T-cell (primary cell): ENCODE data around the gene KIZ. TPM values are rescaled to one million over a fixed set of nuclear protein-coding genes. Genes with fewer than 3 reads are reported as not detected.

ENCODE experiments used
- ATAC-seq, 4 experiments: fragments of 200-7000 bp in 3 of 4; fragments of 150-1000 bp in 1 of 4; cut with Tn5 transposase; replicated peaks in 1 of 4; 1 replicate in 3 of 4; 2 replicates in 1 of 4; pipeline ENCODE4 v1.10.0; 2021; ENCODE audit warnings: moderate library complexity in 3 of 4, mild to moderate bottlenecking in 2 of 4, moderate number of reproducible peaks in 1 of 4
- CTCF ChIA-PET, 2 donors: fragments of 300-600 bp; sonication (Branson Sonifier 250); formaldehyde crosslinking; loops; one replicate each; lab custom pipeline; 2022; ENCODE audit warnings: antibody characterized with exemption in 2 of 2; lab: Charles Lee
- POLR2A ChIA-PET, 2 donors: fragments of 300-600 bp; sonication (Branson Sonifier 250); formaldehyde crosslinking; loops; one replicate each; lab custom pipeline; 2022; ENCODE audit warnings: antibody characterized with exemption in 2 of 2; lab: Charles Lee
- DNase-seq, 35 experiments: peaks; one replicate each; pipeline versions ENCODE4 v3.0.0 to v3.0.0-alpha.2; 2013 to 2023
- H3K27ac ChIP-seq: one replicate; pipeline ENCODE4 v1.5.1; 2013; ENCODE audit warnings: low read length
- H3K27me3 ChIP-seq, 2 experiments: replicated peaks in 1 of 2; 1 replicate in 1 of 2; 2 replicates in 1 of 2; pipeline versions ENCODE4 v1.6.1 to v1.7.0; 2013; ENCODE audit warnings: low read length in 1 of 2, mixed read lengths in 1 of 2; ENCODE audit not compliant: control insufficient read depth in 2 of 2, insufficient read depth in 2 of 2; ENCODE audit errors: extremely low read depth in 1 of 2
- H3K36me3 ChIP-seq, 2 donors: 1 replicate in 1 of 2; 2 replicates in 1 of 2; pipeline versions ENCODE4 v1.6.1 to v1.7.0; 2013; ENCODE audit warnings: low read length in 1 of 2; ENCODE audit not compliant: control insufficient read depth in 2 of 2, insufficient read depth in 1 of 2; ENCODE audit errors: extremely low read depth in 1 of 2
- H3K4me1 ChIP-seq, 2 experiments: 1 replicate in 1 of 2; 2 replicates in 1 of 2; pipeline versions ENCODE4 v1.6.1 to v1.7.0; 2013; ENCODE audit warnings: low read length in 2 of 2, mixed read lengths in 1 of 2; ENCODE audit not compliant: insufficient read depth in 2 of 2, control insufficient read depth in 1 of 2; ENCODE audit errors: extremely low read depth in 1 of 2
- H3K4me3 ChIP-seq, 2 donors: 1 replicate in 1 of 2; 2 replicates in 1 of 2; pipeline versions ENCODE4 v1.5.1 to v1.7.0; 2013; ENCODE audit warnings: mild to moderate bottlenecking in 2 of 2, low read length in 1 of 2, moderate library complexity in 1 of 2; ENCODE audit not compliant: control insufficient read depth in 1 of 2; ENCODE audit errors: extremely low read depth in 1 of 2
- H3K9me3 ChIP-seq: 2 replicates; pipeline ENCODE4 v1.7.0; 2013
- H3K27ac Mint-ChIP-seq, 2 donors: one replicate each; pipeline ENCODE4 v1.8.0; 2020 to 2021; ENCODE audit warnings: mild to moderate bottlenecking in 2 of 2, mixed read lengths in 2 of 2
- H3K27me3 Mint-ChIP-seq, 2 donors: one replicate each; pipeline ENCODE4 v1.8.0; 2021 to 2022; ENCODE audit warnings: mixed read lengths in 2 of 2
- H3K36me3 Mint-ChIP-seq: one replicate; pipeline ENCODE4 v1.8.0; 2021; ENCODE audit warnings: mixed read lengths
- H3K4me1 Mint-ChIP-seq, 3 donors: one replicate each; pipeline ENCODE4 v1.8.0; 2020 to 2022; ENCODE audit warnings: mixed read lengths in 3 of 3, mild to moderate bottlenecking in 1 of 3
- H3K4me3 Mint-ChIP-seq, 3 donors: one replicate each; pipeline ENCODE4 v1.8.0; 2020 to 2022; ENCODE audit warnings: mild to moderate bottlenecking in 3 of 3, mixed read lengths in 3 of 3, moderate library complexity in 3 of 3
- H3K9me3 Mint-ChIP-seq, 3 donors: one replicate each; pipeline ENCODE4 v1.8.0; 2020 to 2022; ENCODE audit warnings: mixed read lengths in 3 of 3
- WGBS: methylation state at CpG from one replicate; pipeline ENCODE4 v1.1.5; 2013; ENCODE audit warnings: missing lambda C conversion rate; ENCODE audit not compliant: insufficient coverage; 5-methylcytosine and 5-hydroxymethylcytosine counted together
- total RNA-seq, 35 experiments: library from RNA in 6 of 35; stranded (reverse) in 6 of 35; fragments of 120-200 nt in 1 of 35; gene quantifications; one replicate each; pipeline versions ENCODE4 v1.2.1 to v1.2.4 and lab custom pipeline; 2013 to 2026

The KIZ gene
- total RNA-seq, 5 donors from 2014 or later (not counting 1 experiment from before 2014, with no cell fraction given), result 30.1 to 44.0 (median 41.2) TPM

DNA sequence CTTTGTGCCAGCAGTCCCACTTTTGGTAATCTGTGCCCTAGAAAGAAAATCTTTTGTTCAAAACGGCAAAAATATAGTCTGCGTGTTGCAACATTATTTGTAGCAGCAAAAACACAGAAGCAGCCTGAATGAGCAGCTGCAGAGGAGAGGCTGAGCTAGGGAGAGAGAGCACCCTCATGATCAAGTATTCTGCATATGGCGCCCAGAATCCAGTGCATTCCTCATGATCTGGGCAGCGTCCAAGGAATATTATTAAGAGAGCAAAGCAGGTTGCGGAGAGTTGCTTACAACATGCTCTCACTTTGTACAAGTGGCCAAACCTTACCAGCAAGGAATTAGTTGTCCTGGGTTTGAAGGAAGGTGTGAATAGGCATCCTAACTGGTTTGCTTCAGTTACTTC, 25.9 kb downstream of the KIZ start:
- no peaks in the 10 kb centered on the region for H3K27me3 ChIP-seq
- CTCF ChIA-PET, result interaction anchor here in 1 of 2 donors (0.6 kb wide), 1 partner anchor 17 kb away, joined by 3 read pairs; no protein-coding TSS in a partner anchor
- H3K27ac ChIP-seq, result no peak overlapping the region
- H3K4me3 ChIP-seq, result no peak overlapping the region
- H3K36me3 ChIP-seq, result peaks cover 0 to 12% of the 10 kb centered on the region in 2 donors
- Mint-ChIP-seq H3K4me3 (no peak overlapping the region), H3K27me3 (no peaks in the 10 kb centered on the region), H3K4me1 (no peaks in the 10 kb centered on the region), H3K36me3 (peaks cover 64% of the 10 kb centered on the region), H3K9me3 (peaks cover 0 to 2% (median 0%) of the 10 kb centered on the region in 3 donors), H3K27ac (no peak overlapping the region)
- ATAC-seq (no peak), DNase-seq (no peak)
- no peaks in the 10 kb centered on the region for H3K4me1 ChIP-seq
- H3K9me3 ChIP-seq, result no peaks in the 10 kb centered on the region
- POLR2A ChIA-PET, result no interaction called here
- 93% methylated on average over 5 of the region's 5 CpGs for WGBS

DNA sequence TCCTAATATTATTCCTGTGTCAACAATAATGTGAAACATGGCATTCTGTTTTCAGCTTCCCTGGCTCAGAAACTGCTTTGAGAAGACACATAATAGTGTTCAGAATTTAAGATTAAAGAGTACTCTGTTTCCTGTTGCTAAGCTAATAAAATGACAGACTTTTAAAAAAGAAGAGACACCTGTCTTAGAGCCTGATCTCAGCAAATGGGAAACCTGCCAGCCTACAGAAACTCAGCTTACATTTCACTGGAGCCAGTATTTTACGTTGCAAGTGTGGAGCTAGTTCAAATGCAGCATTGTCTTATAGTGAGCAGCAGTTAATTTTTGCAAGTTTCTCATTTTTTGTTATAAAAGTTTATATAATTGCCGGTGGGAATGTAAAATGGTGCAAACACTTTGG, 28.8 kb downstream of the KIZ start:
- no peak overlapping the region for H3K27ac Mint-ChIP-seq
- Histone ChIP-seq H3K9me3 (no peaks in the 10 kb centered on the region), H3K4me3 (no peak overlapping the region), H3K4me1 (no peaks in the 10 kb centered on the region), H3K27me3 (no peaks in the 10 kb centered on the region), H3K36me3 (peaks cover 0 to 1% of the 10 kb centered on the region in 2 donors), H3K27ac (no peak overlapping the region)
- no peaks in the 10 kb centered on the region for H3K27me3 Mint-ChIP-seq
- no CpG with 5 or more reads among the region's 2 CpGs for WGBS
- DNase-seq, result no peak
- H3K4me1 Mint-ChIP-seq, result peaks cover 0 to 7% (median 4%) of the 10 kb centered on the region in 3 donors
- ChIA-PET POLR2A (no interaction called here), CTCF (no interaction called here)
- H3K9me3 Mint-ChIP-seq, result peaks cover 0 to 2% (median 0%) of the 10 kb centered on the region in 3 donors
- H3K4me3 Mint-ChIP-seq, result no peak overlapping the region
- ATAC-seq, result no peak
- peaks cover 40% of the 10 kb centered on the region for H3K36me3 Mint-ChIP-seq

DNA sequence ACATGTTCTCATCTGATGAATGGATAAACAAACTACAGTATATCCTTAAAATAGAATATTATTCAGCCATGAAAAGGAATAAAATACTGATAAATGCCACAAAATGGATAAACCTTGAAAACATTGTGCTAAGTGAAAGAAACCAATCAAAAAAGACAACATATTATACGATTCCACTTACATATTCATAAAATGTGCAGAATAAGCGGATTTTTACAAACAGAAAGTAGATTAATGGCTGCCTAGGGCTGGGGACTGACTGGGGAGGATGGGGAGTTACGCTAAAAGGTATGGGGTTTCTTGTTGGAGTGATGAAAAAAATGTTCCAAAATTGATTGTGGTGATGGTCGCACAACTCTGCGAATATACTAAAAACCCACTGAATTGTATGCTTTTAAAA, 29.4 kb downstream of the KIZ start:
- DNase-seq, result no peak
- CTCF ChIA-PET, result no interaction called here
- Histone ChIP-seq H3K36me3 (no peaks in the 10 kb centered on the region), H3K9me3 (no peaks in the 10 kb centered on the region), H3K27ac (no peak overlapping the region), H3K4me1 (no peaks in the 10 kb centered on the region), H3K27me3 (no peaks in the 10 kb centered on the region), H3K4me3 (no peak overlapping the region)
- Mint-ChIP-seq H3K4me3 (no peak overlapping the region), H3K9me3 (peaks cover 0 to 2% (median under 1%) of the 10 kb centered on the region in 3 donors), H3K27ac (no peak overlapping the region), H3K36me3 (peaks cover 43% of the 10 kb centered on the region), H3K4me1 (peaks cover 0 to 9% (median 4%) of the 10 kb centered on the region in 3 donors), H3K27me3 (no peaks in the 10 kb centered on the region)
- 100% methylated on average over 1 of the region's 5 CpGs for WGBS
- no peak for ATAC-seq
- POLR2A ChIA-PET, result interaction anchor here in 1 of 2 donors (0.6 kb wide), 1 partner anchor 23 kb away, joined by 4 read pairs; no protein-coding TSS in a partner anchor

DNA sequence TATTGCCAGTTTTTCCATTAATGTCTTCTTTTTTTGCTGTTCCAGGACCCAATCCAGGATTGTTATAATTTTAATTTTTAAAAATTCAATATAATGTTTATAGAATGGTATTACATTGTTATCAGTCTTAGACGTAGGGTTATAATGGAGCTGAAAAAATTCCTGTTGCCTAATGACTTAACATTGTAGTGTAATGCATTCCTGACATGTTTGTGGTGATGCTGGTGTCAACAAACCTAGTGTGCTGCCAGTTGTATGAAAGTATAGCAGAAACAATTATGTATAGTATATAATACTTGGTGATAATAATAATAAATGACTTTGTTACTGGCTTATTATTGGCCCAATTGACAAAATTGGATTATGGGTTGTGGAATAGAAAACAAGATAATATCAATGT, 30.4 kb downstream of the KIZ start:
- H3K4me3 Mint-ChIP-seq, result no peak overlapping the region
- POLR2A ChIA-PET, result interaction anchor here in 1 of 2 donors (0.7 kb wide), 1 partner anchor 35 kb away, joined by 3 read pairs; no protein-coding TSS in a partner anchor
- H3K27ac Mint-ChIP-seq, result no peak overlapping the region
- peaks cover 0 to 13% (median 4%) of the 10 kb centered on the region in 3 donors for H3K4me1 Mint-ChIP-seq
- no peak overlapping the region for H3K27ac ChIP-seq
- CTCF ChIA-PET, result no interaction called here
- no peak overlapping the region for H3K4me3 ChIP-seq
- H3K36me3 Mint-ChIP-seq, result peaks cover 45% of the 10 kb centered on the region
- H3K36me3 ChIP-seq, result no peaks in the 10 kb centered on the region
- H3K27me3 Mint-ChIP-seq, result no peaks in the 10 kb centered on the region
- no peak for ATAC-seq
- H3K9me3 Mint-ChIP-seq, result peaks cover 0 to 3% (median 2%) of the 10 kb centered on the region in 3 donors
- H3K9me3 ChIP-seq, result no peaks in the 10 kb centered on the region
- H3K4me1 ChIP-seq, result no peaks in the 10 kb centered on the region
- WGBS, result no CpG with 5 or more reads among the region's 1 CpG
- DNase-seq, result no peak
- H3K27me3 ChIP-seq, result no peaks in the 10 kb centered on the region

DNA sequence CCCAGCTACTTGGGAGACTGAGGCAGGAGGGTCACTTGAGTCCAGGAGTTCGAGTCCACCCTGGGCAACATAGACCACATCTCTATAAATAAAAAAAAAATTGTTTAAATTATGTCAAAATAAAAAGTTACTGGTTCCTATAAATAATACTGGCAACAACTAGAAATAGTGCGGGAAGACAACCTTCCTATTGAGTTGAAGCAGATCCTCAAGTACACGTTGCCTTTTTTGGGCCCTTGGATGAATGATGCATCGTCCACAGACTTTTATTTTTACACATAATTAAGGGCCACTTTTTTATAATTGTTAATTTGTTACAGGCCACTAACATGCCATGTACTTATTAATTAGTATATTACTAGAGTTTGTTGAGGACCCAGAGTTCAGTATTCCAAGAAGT, 31.1 kb downstream of the KIZ start:
- no peak for DNase-seq
- CTCF ChIA-PET, result no interaction called here
- ATAC-seq, result no peak
- Mint-ChIP-seq H3K36me3 (peaks cover 46% of the 10 kb centered on the region), H3K27me3 (no peaks in the 10 kb centered on the region), H3K4me1 (peaks cover 0 to 13% (median 4%) of the 10 kb centered on the region in 3 donors), H3K27ac (no peak overlapping the region), H3K4me3 (no peak overlapping the region), H3K9me3 (peaks cover 0 to 3% (median 2%) of the 10 kb centered on the region in 3 donors)
- no CpG with 5 or more reads among the region's 4 CpGs for WGBS
- POLR2A ChIA-PET, result no interaction called here
- H3K9me3 ChIP-seq, result no peaks in the 10 kb centered on the region
- no peak overlapping the region for H3K4me3 ChIP-seq
- H3K4me1 ChIP-seq, result no peaks in the 10 kb centered on the region
- H3K27me3 ChIP-seq, result no peaks in the 10 kb centered on the region
- H3K27ac ChIP-seq, result no peak overlapping the region
- peaks cover 0 to 4% of the 10 kb centered on the region in 2 donors for H3K36me3 ChIP-seq

DNA sequence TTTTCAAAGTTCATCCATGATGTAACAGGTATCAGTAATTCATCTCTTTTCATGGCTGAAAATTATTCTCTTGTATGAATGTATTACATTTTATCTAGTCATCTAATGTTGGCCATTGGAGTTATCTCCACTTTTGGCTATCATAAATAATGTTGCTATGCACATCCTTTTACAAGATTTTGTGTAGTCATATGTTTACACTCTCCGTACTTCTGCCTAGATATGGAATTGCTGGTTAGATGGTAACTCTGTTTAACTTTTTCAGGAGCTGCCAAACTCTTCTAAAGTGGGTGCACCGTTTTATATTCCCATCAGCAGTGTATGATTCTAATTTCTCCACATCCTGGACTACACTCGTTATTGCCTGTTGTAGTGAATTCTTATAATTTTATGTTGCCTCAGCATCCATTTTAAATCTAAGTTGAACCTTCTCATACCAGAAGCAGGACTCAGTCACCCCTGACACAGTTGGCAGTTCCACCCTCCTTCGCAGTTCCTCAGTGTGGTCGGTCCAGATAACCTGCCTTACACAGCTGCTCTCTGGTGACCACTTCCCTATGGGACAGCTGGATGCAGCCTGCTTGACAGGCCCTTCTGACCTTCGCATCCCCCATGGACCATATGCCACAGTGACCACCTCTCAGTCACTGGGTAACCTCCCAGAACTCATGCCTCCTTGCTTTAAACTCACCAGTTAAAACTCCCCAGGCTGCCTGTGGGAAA, 33.9 kb downstream of the KIZ start:
- Mint-ChIP-seq H3K4me1 (peaks cover 0 to 13% (median 4%) of the 10 kb centered on the region in 3 donors), H3K27me3 (no peaks in the 10 kb centered on the region), H3K27ac (no peak overlapping the region), H3K9me3 (peaks cover 0 to 3% (median 2%) of the 10 kb centered on the region in 3 donors), H3K36me3 (peaks cover 55% of the 10 kb centered on the region), H3K4me3 (no peak overlapping the region)
- no peak for DNase-seq
- Histone ChIP-seq H3K4me1 (no peaks in the 10 kb centered on the region), H3K27ac (no peak overlapping the region), H3K27me3 (no peaks in the 10 kb centered on the region), H3K4me3 (no peak overlapping the region), H3K9me3 (no peaks in the 10 kb centered on the region), H3K36me3 (peaks cover 0 to 15% of the 10 kb centered on the region in 2 donors)
- ATAC-seq, result no peak
- POLR2A ChIA-PET, result no interaction called here
- 87% methylated on average over 4 of the region's 6 CpGs for WGBS
- CTCF ChIA-PET, result no interaction called here
